ENCODE measurements around the gene DNER. TPM values are rescaled to one million over a fixed set of nuclear protein-coding genes. Genes with fewer than 3 reads are reported as not detected.

DNER gene
- total RNA-seq, 1 experiment from 2014 or later, result 8.4 TPM

- Histone ChIP-seq H3K9me3 (ENCODE audit: low read depth, low read length, poor library complexity, severe bottlenecking) (no peaks in the 10 kb centered on the region), H3K27me3 (replicated peaks; ENCODE audit: insufficient read depth, low read depth, low read length, poor library complexity) (no peaks in the 10 kb centered on the region), H3K27ac (ENCODE audit: low read depth, low read length, poor library complexity, severe bottlenecking) (no peak overlapping the region), H3K4me3 (ENCODE audit: low read depth, low read length, poor library complexity, severe bottlenecking) (no peak overlapping the region), H3K4me1 (ENCODE audit: insufficient read depth, low read length, poor library complexity, severe bottlenecking) (no peaks in the 10 kb centered on the region), H3K36me3 (ENCODE audit: insufficient read depth, low read length, poor library complexity, severe bottlenecking) (no peaks in the 10 kb centered on the region)
- intact Hi-C loops (cut with micrococcal nuclease; ENCODE audit: unreplicated experiment), result no loop called here
- ChIA-PET CTCF (no interaction called here), POLR2A (ENCODE audit: low non-redundant PET) (no interaction called here)
- BruUV-seq (replicated peaks), result no TSS peak
- DNase-seq (ENCODE audit: low spot score), result no peak
- TF ChIP-seq EZH2 (IDR thresholded peaks at IDR 0.05; ENCODE audit: borderline replicate concordance, low read depth, low read length, poor library complexity, severe bottlenecking), result no peak
- TF ChIP-seq, protein P1, sequence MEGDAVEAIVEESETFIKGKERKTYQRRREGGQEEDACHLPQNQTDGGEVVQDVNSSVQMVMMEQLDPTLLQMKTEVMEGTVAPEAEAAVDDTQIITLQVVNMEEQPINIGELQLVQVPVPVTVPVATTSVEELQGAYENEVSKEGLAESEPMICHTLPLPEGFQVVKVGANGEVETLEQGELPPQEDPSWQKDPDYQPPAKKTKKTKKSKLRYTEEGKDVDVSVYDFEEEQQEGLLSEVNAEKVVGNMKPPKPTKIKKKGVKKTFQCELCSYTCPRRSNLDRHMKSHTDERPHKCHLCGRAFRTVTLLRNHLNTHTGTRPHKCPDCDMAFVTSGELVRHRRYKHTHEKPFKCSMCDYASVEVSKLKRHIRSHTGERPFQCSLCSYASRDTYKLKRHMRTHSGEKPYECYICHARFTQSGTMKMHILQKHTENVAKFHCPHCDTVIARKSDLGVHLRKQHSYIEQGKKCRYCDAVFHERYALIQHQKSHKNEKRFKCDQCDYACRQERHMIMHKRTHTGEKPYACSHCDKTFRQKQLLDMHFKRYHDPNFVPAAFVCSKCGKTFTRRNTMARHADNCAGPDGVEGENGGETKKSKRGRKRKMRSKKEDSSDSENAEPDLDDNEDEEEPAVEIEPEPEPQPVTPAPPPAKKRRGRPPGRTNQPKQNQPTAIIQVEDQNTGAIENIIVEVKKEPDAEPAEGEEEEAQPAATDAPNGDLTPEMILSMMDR (conservative IDR thresholded peaks at IDR 0.05; ENCODE audit: low read depth, low read length), result no peak
These were observed 379.0 kb downstream of the DNER start for GRCh38 chr2:229335330-229335729.

- no peaks in the 10 kb centered on the region for H3K27me3 ChIP-seq (replicated peaks; ENCODE audit: insufficient read depth, low read depth, low read length, poor library complexity)
These were observed 383.4 kb downstream of the DNER start for GRCh38 chr2:229330952-229331351.

GRCh38 chr2:229319558-229319957, 394.8 kb downstream of the DNER start:
- H3K4me3 ChIP-seq (ENCODE audit: low read depth, low read length, poor library complexity, severe bottlenecking), result no peak overlapping the region
- no peaks in the 10 kb centered on the region for H3K9me3 ChIP-seq (ENCODE audit: low read depth, low read length, poor library complexity, severe bottlenecking)
- no peaks in the 10 kb centered on the region for H3K4me1 ChIP-seq (ENCODE audit: insufficient read depth, low read length, poor library complexity, severe bottlenecking)
- ChIA-PET POLR2A (ENCODE audit: low non-redundant PET) (no interaction called here), CTCF (no interaction called here)
- intact Hi-C loops (cut with micrococcal nuclease; ENCODE audit: unreplicated experiment), result no loop called here
- no peak for TF ChIP-seq EZH2 (IDR thresholded peaks at IDR 0.05; ENCODE audit: borderline replicate concordance, low read depth, low read length, poor library complexity, severe bottlenecking)
- TF ChIP-seq, protein P1 (conservative IDR thresholded peaks at IDR 0.05; ENCODE audit: low read depth, low read length), result no peak
- H3K36me3 ChIP-seq (ENCODE audit: insufficient read depth, low read length, poor library complexity, severe bottlenecking), result no peaks in the 10 kb centered on the region
- H3K27ac ChIP-seq (ENCODE audit: low read depth, low read length, poor library complexity, severe bottlenecking), result no peak overlapping the region
- DNase-seq (ENCODE audit: low spot score), result no peak
- no peaks in the 10 kb centered on the region for H3K27me3 ChIP-seq (replicated peaks; ENCODE audit: insufficient read depth, low read depth, low read length, poor library complexity)
- BruUV-seq (replicated peaks), result no TSS peak

More at GRCh38 chr2:229330952-229331351, 383.4 kb downstream of the DNER start:
- Histone ChIP-seq H3K36me3 (ENCODE audit: insufficient read depth, low read length, poor library complexity, severe bottlenecking) (no peaks in the 10 kb centered on the region), H3K9me3 (ENCODE audit: low read depth, low read length, poor library complexity, severe bottlenecking) (no peaks in the 10 kb centered on the region), H3K4me3 (ENCODE audit: low read depth, low read length, poor library complexity, severe bottlenecking) (no peak overlapping the region), H3K4me1 (ENCODE audit: insufficient read depth, low read length, poor library complexity, severe bottlenecking) (no peaks in the 10 kb centered on the region), H3K27ac (ENCODE audit: low read depth, low read length, poor library complexity, severe bottlenecking) (no peak overlapping the region)
- intact Hi-C loops (cut with micrococcal nuclease; ENCODE audit: unreplicated experiment), result no loop called here
- no peak for DNase-seq (ENCODE audit: low spot score)
- BruUV-seq (replicated peaks), result no TSS peak
- CTCF ChIA-PET, result no interaction called here
- TF ChIP-seq, protein P1 (conservative IDR thresholded peaks at IDR 0.05; ENCODE audit: low read depth, low read length), result no peak
- no peak for TF ChIP-seq EZH2 (IDR thresholded peaks at IDR 0.05; ENCODE audit: borderline replicate concordance, low read depth, low read length, poor library complexity, severe bottlenecking)
- POLR2A ChIA-PET (ENCODE audit: low non-redundant PET), result no interaction called here
